CD1c-positive myeloid dendritic cell (primary cell): ENCODE results near the gene DDX39A.
"Not testable (repeated sequence)": the region's sequence is repeated elsewhere in the genome, so short reads cannot be mapped to it uniquely, and the experiment has no call there.

Source experiments
- DNase-seq: peaks from one replicate; pipeline ENCODE4 v3.0.0-alpha.2; 2016; ENCODE audit errors: extremely low spot score

Gene DDX39A

GRCh38 chr19:14385492-14385891 lies 33.6 kb downstream of the DDX39A start:
- DNase-seq = no peak

- peak; percentile 86 for DNase-seq
These were observed 35.2 kb downstream of the DDX39A start for GRCh38 chr19:14383661-14384555.

- peak; percentile 92 for DNase-seq
These were observed 37.3 kb downstream of the DDX39A start for GRCh38 chr19:14381689-14382474.

GRCh38 chr19:14379294-14380065 lies 39.7 kb downstream of the DDX39A start:
- DNase-seq = no peak

- DNase-seq = no peak
These were observed 40.3 kb downstream of the DDX39A start for GRCh38 chr19:14378890-14379289.

GRCh38 chr19:14377883-14378328 lies 41.2 kb downstream of the DDX39A start:
- DNase-seq = no peak

- DNase-seq = no peak
These were observed 43.4 kb downstream of the DDX39A start for GRCh38 chr19:14375582-14376291.

- peak; percentile 95 for DNase-seq
These were observed 44.0 kb downstream of the DDX39A start for GRCh38 chr19:14375055-14375581.

- DNase-seq = not testable (repeated sequence)
These were observed 44.8 kb downstream of the DDX39A start for GRCh38 chr19:14374313-14374712.

GRCh38 chr19:14372384-14373077 lies 46.6 kb downstream of the DDX39A start:
- DNase-seq = peak; percentile 66

GRCh38 chr19:14371301-14371821 lies 47.8 kb downstream of the DDX39A start:
- peak; percentile 55 for DNase-seq

GRCh38 chr19:14370940-14371280 lies 48.2 kb downstream of the DDX39A start:
- DNase-seq = no peak

GRCh38 chr19:14370169-14370939 lies 48.8 kb downstream of the DDX39A start:
- peak; percentile 83 for DNase-seq

- peak; percentile 83 for DNase-seq
These were observed 49.6 kb downstream of the DDX39A start for GRCh38 chr19:14369399-14370168.

- DNase-seq = peak; percentile 93
These were observed 51.1 kb downstream of the DDX39A start for GRCh38 chr19:14368011-14368513.

GRCh38 chr19:14367016-14367415 lies 52.1 kb downstream of the DDX39A start:
- DNase-seq = no peak

GRCh38 chr19:14366529-14366928 lies 52.6 kb downstream of the DDX39A start:
- peak; percentile 88 for DNase-seq

GRCh38 chr19:14364098-14364443 lies 55.1 kb downstream of the DDX39A start:
- DNase-seq = not testable (repeated sequence)
